Esophagus squamous epithelium (tissue), 5 donors: Measurements from ENCODE around the gene ACKR4. TPM values are rescaled to one million over a fixed set of nuclear protein-coding genes. Genes with fewer than 3 reads are reported as not detected.

ENCODE experiments used
- DNase-seq: peaks from one replicate; lab custom pipeline; 2025; lab: John Stamatoyannopoulos, UW
- H3K27ac ChIP-seq, 4 donors: fragments of 200-600 bp; sonication (generic); one replicate each; pipeline ENCODE4 v1.5.1; 2016 to 2019; ENCODE audit warnings: mild to moderate bottlenecking in 1 of 4
- H3K27me3 ChIP-seq, 4 donors: fragments of 200-600 bp; sonication (generic); 1 replicate in 3 of 4; 2 replicates in 1 of 4; pipeline versions ENCODE4 v1.5.1 to v1.6.0; 2017 to 2021; ENCODE audit warnings: antibody characterized with exemption in 1 of 4
- H3K36me3 ChIP-seq, 3 donors: fragments of 200-600 bp; sonication (generic); one replicate each; pipeline ENCODE4 v1.5.1; 2016 to 2019
- H3K4me1 ChIP-seq, 3 donors: fragments of 200-600 bp; sonication (generic); one replicate each; pipeline ENCODE4 v1.5.1; 2017 to 2019
- H3K4me3 ChIP-seq, 4 donors: fragments of 200-600 bp; sonication (generic); 1 replicate in 3 of 4; 2 replicates in 1 of 4; pipeline ENCODE4 v1.5.1; 2016 to 2019; ENCODE audit warnings: mild to moderate bottlenecking in 2 of 4, moderate library complexity in 1 of 4
- H3K9me3 ChIP-seq, 3 donors: fragments of 200-600 bp; sonication (generic); one replicate each; pipeline ENCODE4 v1.5.1; 2016 to 2019
- POLR2A ChIP-seq, 4 donors: fragments of 450-650 bp; IDR thresholded peaks; one replicate each; pipeline ENCODE4 v1.6.1; 2017; ENCODE audit warnings: antibody characterized with exemption in 4 of 4, mild to moderate bottlenecking in 4 of 4, moderate library complexity in 3 of 4
- WGBS, 2 donors: methylation state at CpG; one replicate each; pipeline ENCODE4 v1.1.5; 2018; 5-methylcytosine and 5-hydroxymethylcytosine counted together
- intact Hi-C: fragments of 100-400 bp; cut with DNase I; formaldehyde crosslinking; loops from one replicate; pipeline ENCODE4 v1.15.0; 2022
- total RNA-seq, 4 donors: library from RNA; depleted of rRNA; stranded (reverse); fragments of >200 nt; gene quantifications; one replicate each; pipeline ENCODE4 v1.1.0, GENCODE V29; 2016
- TF ChIP-seq, protein P1 (sequence below), 6 experiments: fragments of 450-650 bp in 4 of 6; fragments of 200-600 bp in 2 of 6; sonication (generic) in 2 of 6; IDR thresholded peaks; one replicate each; pipeline ENCODE4 v1.5.1; 2016 to 2019; ENCODE audit warnings: antibody characterized with exemption in 6 of 6, mild to moderate bottlenecking in 4 of 6, moderate library complexity in 4 of 6
- donor health status: DM: yes; HTN: yes; CAD: no.

ACKR4 gene
- total RNA-seq, 4 donors from 2014 or later: 0.31 to 1.1 (median 0.88) TPM; not detected in 1

DNA sequence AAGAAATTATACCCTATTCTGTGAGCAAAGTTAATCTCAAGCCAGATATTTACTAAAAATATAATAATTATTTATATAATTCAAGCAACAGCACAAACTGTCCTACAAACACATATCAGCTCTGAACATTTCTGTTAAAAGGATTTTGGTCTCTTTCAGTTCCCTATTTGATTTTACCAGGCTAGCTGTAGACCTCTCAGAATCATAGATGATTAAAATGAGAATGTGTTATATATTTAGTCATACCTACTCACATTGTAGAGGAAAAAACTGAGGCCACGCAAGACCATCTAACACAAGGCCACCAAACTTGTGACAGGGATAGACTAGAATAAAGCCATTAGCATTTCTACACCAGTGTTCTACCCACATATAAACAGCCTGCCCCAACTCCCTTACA lies 28.5 kb downstream of the ACKR4 start:
- WGBS, 2 donors: 86 to 94% methylated on average over 1 of the region's 1 CpG
- intact Hi-C loops: no loop called here

DNA sequence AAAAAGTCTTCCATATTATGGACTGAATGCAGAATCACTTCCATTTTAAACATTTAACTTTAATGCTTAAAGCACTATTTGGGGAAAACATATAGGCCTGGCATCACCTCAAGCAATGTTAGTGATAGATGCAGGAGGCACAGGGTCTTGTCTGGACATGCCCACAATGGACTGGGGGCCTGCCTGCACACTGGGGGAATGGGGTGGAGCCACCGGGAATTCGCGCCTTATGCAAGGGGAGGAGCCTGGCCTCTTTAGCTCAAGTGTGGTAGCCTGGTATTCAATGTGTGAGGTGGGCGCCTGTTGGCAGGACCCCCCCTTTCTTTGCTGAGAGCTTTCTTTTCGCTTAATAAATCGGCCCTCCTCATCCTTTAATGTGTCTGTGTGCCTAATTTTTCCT lies 29.9 kb downstream of the ACKR4 start:
- TF ChIP-seq, protein P1, sequence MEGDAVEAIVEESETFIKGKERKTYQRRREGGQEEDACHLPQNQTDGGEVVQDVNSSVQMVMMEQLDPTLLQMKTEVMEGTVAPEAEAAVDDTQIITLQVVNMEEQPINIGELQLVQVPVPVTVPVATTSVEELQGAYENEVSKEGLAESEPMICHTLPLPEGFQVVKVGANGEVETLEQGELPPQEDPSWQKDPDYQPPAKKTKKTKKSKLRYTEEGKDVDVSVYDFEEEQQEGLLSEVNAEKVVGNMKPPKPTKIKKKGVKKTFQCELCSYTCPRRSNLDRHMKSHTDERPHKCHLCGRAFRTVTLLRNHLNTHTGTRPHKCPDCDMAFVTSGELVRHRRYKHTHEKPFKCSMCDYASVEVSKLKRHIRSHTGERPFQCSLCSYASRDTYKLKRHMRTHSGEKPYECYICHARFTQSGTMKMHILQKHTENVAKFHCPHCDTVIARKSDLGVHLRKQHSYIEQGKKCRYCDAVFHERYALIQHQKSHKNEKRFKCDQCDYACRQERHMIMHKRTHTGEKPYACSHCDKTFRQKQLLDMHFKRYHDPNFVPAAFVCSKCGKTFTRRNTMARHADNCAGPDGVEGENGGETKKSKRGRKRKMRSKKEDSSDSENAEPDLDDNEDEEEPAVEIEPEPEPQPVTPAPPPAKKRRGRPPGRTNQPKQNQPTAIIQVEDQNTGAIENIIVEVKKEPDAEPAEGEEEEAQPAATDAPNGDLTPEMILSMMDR (IDR thresholded peaks at IDR 0.05): no peak
- TF ChIP-seq POLR2A (IDR thresholded peaks at IDR 0.05): no peak
- H3K27ac ChIP-seq: no peak overlapping the region
- H3K4me1 ChIP-seq: peaks cover 0 to 28% (median 0%) of the 10 kb centered on the region in 3 donors
- H3K27me3 ChIP-seq: no peaks in the 10 kb centered on the region
- DNase-seq: no peak
- no peaks in the 10 kb centered on the region for H3K9me3 ChIP-seq
- intact Hi-C loops: no loop called here
- H3K36me3 ChIP-seq: peaks cover 0 to 36% (median 0%) of the 10 kb centered on the region in 3 donors
- H3K4me3 ChIP-seq: no peak overlapping the region
- WGBS, 2 donors: 83 to 88% methylated on average over 6 of the region's 6 CpGs

More for the DNA sequence above, 28.5 kb downstream of the ACKR4 start:
- Histone ChIP-seq H3K4me3 (no peak overlapping the region), H3K4me1 (peaks cover 0 to 28% (median 0%) of the 10 kb centered on the region in 3 donors), H3K27ac (no peak overlapping the region), H3K9me3 (no peaks in the 10 kb centered on the region), H3K27me3 (no peaks in the 10 kb centered on the region), H3K36me3 (peaks cover 0 to 43% (median 0%) of the 10 kb centered on the region in 3 donors)
- no peak for DNase-seq
- no peak for TF ChIP-seq POLR2A (IDR thresholded peaks at IDR 0.05)
- TF ChIP-seq, protein P1 (IDR thresholded peaks at IDR 0.05): no peak

DNA sequence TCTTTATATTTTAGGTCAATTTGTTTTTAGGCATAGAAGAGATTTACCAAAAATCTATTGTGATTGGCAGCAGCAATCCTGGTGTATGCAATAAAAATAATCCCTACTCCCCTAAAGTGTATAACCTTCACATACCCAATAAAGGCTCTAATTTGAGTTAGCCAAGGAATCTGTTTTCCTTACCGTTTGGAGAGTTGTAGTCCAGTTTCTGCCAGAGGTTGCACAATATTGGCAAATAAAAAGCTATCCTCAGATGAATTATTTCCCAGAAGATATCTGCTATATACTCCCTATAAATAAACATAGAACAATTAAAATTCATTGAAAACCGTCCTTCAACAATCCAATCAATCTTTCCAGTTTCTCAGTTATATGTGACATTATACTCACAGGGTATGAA lies 31.1 kb downstream of the ACKR4 start:
- no peak overlapping the region for H3K27ac ChIP-seq
- intact Hi-C loops: no loop called here
- no peaks in the 10 kb centered on the region for H3K27me3 ChIP-seq
- peaks cover 0 to 40% (median 0%) of the 10 kb centered on the region in 3 donors for H3K36me3 ChIP-seq
- H3K9me3 ChIP-seq: no peaks in the 10 kb centered on the region
- H3K4me3 ChIP-seq: no peak overlapping the region
- 60 to 69% methylated on average over 2 of the region's 2 CpGs for WGBS, 2 donors
- DNase-seq: no peak
- peaks cover 0 to 20% (median 0%) of the 10 kb centered on the region in 3 donors for H3K4me1 ChIP-seq
- TF ChIP-seq, protein P1 (IDR thresholded peaks at IDR 0.05): no peak
- no peak for TF ChIP-seq POLR2A (IDR thresholded peaks at IDR 0.05)

DNA sequence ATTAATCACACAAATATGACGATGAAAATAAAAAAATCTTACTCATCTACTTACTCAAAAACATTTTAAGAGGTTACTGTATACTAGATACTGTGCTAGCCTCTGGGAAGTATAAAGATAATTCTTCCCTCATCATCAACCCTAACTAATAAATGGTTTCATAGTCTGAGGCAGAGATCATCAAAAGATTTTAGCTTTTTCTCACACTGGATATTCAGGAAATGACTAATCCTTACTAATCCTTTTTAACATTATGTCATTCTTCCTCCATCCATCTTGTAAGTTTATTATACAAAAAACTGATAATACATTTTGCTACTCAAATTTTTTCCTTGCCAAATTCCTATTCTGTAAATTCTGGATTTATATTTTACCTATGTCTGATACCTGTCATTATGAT lies 32.9 kb downstream of the ACKR4 start:
- intact Hi-C loops: no loop called here
- no peak overlapping the region for H3K4me3 ChIP-seq
- H3K9me3 ChIP-seq: no peaks in the 10 kb centered on the region
- WGBS, 2 donors: 18 to 39% methylated on average over 1 of the region's 1 CpG
- H3K27me3 ChIP-seq: no peaks in the 10 kb centered on the region
- peaks cover 0 to 9% (median 0%) of the 10 kb centered on the region in 3 donors for H3K4me1 ChIP-seq
- H3K36me3 ChIP-seq: peaks cover 0 to 35% (median 0%) of the 10 kb centered on the region in 3 donors
- no peak overlapping the region for H3K27ac ChIP-seq
- TF ChIP-seq, protein P1 (IDR thresholded peaks at IDR 0.05): no peak
- no peak for TF ChIP-seq POLR2A (IDR thresholded peaks at IDR 0.05)
- no peak for DNase-seq

DNA sequence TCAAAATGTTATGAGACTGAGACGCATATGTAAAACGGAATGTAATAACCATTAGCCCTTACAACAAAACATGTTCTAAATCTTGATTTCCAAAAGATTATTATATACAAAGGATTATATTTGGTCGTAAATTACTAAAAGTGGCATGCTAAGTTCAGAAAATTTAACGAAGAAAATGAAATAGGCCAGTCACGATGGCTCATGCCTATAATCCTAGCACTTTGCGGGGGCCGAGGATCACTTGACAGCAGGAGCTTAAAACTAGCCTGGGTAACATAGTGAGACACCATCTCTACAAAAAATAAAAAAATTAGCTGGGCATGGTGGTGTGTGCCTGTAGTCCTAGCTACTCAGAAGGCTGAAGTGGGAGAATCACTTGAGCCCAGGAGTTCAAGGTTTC lies 33.5 kb downstream of the ACKR4 start:
- TF ChIP-seq POLR2A (IDR thresholded peaks at IDR 0.05): no peak
- Histone ChIP-seq H3K9me3 (no peaks in the 10 kb centered on the region), H3K27ac (no peak overlapping the region), H3K27me3 (no peaks in the 10 kb centered on the region), H3K4me3 (no peak overlapping the region), H3K36me3 (peaks cover 0 to 37% (median 0%) of the 10 kb centered on the region in 3 donors), H3K4me1 (peaks cover 0 to 9% (median 0%) of the 10 kb centered on the region in 3 donors)
- WGBS, 2 donors: 93% methylated on average over 7 of the region's 7 CpGs
- intact Hi-C loops: no loop called here
- no peak for DNase-seq

DNA sequence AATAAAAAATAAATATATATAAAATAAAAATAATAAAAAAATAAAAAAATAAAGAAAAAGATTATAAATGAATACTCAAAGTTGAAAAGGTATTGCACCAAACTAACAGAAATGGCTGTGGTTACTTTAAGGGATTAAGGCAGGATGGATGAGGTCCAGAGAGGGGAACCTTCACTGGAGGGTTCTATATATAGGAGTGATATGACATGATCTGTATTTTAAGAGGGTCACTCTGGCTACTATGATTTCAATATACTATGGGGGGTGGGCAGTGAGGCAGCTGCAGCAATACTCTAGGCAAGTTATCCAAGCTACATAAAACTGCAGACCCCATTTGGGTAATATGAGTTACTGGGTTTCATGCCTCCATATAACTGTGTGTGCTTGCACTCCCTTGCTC lies 38.0 kb downstream of the ACKR4 start:
- DNase-seq: no peak
- Histone ChIP-seq H3K27me3 (no peaks in the 10 kb centered on the region), H3K9me3 (no peaks in the 10 kb centered on the region), H3K4me1 (peaks cover 0 to 12% (median 0%) of the 10 kb centered on the region in 3 donors), H3K4me3 (no peak overlapping the region), H3K36me3 (peaks cover 0 to 43% (median 0%) of the 10 kb centered on the region in 3 donors), H3K27ac (no peak overlapping the region)
- TF ChIP-seq, protein P1 (IDR thresholded peaks at IDR 0.05): no peak
- no peak for TF ChIP-seq POLR2A (IDR thresholded peaks at IDR 0.05)
- intact Hi-C loops: no loop called here
